Activated effector memory CD4-positive, alpha-beta T cell treated with anti-CD3 and anti-CD28 coated beads, Interleukin-2, amount 50 U/mL, for 16 hours (primary cell): ENCODE results near the gene HECTD1.
A peak's percentile ranks its signal among the peaks of the same experiment; 100 is the strongest.
"Not testable (repeated sequence)": the region's sequence is repeated elsewhere in the genome, so short reads cannot be mapped to it uniquely, and the experiment has no call there.

Experiments
- DNase-seq: peaks from one replicate; pipeline ENCODE4 v3.0.0-alpha.2; 2020

Gene HECTD1

DNA sequence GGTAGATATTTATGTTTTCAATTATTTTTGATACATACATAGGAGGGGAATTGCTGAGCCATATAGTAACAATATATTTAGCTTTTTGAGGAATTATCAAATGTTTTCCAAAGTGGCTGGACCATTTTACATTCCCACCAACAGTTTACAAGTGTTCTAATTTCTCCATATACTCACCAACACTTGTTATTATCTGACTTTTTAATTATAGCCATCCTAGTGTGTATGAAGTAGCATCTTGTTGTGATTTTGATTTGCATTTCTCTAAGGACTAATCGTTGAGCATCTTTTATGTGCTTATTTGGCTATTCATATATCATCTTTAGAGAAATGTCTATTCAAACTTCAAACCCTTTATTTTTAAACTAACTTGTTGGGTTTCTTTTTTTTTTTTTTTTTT is 17.2 kb upstream of the HECTD1 start:
- DNase-seq = no peak

- DNase-seq = no peak
Observed at GRCh38 chr14:31223331-31223730, 15.7 kb upstream of the HECTD1 start.

- DNase-seq = no peak
Observed at GRCh38 chr14:31222834-31223233, 15.2 kb upstream of the HECTD1 start.

GRCh38 chr14:31221266-31221665 is 13.7 kb upstream of the HECTD1 start:
- DNase-seq = no peak

- no peak for DNase-seq
Observed at GRCh38 chr14:31219169-31219568, 11.6 kb upstream of the HECTD1 start.

DNA sequence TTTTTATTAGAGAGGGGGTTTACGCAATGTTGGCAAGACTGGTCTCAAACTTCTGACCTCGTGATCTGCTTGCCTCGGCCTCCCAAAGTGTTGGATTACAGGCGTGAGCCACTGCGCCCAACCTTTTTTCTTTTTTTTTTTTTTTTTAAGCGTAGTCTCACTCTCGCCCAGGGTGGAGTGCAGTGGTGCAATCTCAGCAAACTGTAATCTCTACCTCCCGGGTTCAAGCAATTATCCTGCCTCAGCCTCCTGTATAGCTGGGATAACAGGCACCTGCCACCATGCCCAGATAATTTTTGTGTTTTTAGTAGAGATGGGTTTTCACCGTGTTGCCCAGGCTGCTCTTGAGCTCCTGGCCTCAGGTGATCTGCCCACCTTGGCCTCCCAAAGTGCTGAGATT is 8.8 kb upstream of the HECTD1 start:
- DNase-seq = no peak

DNA sequence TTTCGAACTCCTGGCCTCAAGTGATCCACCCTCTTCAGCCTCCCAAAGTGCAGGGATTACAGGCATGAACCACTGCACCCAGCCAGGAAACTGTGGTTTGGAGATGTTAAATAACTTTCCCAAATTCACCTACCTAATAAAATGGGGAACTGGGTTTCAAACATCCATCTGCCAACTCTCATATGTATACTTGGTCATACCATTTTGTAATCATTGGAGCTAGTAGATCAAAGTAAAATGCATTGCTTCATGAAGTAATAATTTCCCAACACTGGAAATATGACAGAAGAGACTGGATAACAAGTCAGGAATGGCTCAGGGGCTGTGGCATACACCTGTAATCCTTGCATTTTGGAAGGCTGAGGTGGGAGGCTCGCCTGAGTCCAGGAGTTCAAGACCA is 5.3 kb upstream of the HECTD1 start:
- no peak for DNase-seq

DNA sequence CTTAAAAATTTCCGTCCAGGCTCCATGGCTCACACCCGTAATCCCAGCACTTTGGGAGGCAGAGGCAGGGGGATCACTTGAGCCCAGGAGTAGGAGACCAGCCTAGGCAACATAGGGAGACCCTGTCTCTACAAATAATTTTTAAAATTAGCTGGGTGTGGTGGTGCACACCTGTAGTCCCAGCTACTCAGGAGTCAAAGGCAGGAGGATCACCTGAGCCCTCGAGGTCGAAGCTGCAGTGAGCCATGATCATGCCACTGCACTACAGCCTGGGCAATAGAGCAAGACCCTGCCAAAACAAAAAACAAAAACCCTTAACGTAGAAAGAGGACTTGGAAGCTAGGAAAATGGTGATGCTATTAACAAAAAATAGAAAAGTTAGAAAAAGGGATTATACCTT is 2.0 kb upstream of the HECTD1 start:
- DNase-seq = no peak

GRCh38 chr14:31208546-31209424 is 1.2 kb upstream of the HECTD1 start:
- no peak for DNase-seq

DNA sequence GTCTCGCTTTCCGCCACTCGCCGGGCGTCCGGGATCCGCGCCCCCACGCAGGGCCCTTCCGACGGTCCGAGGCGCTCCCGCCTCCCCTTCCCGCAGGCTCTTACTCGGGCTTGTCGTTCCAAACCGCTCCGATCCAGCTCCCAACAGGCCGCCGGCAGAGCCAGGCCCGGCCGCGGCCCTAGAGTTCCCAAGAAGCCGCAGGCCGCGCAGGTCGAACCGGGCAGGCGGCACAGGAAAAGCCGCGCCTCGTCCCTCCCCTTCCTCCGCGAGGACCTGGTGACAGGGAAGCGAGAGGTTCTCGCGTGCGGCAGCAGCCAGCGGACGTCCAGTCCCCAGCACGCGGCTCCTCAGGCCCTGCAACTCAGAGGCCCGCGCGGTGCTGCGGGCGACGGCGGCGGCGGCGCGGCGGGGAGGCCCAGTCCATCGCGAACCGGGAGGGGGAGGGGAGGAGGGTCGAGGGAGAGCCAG is 272 bp downstream of the HECTD1 start:
- DNase-seq = no peak

DNA sequence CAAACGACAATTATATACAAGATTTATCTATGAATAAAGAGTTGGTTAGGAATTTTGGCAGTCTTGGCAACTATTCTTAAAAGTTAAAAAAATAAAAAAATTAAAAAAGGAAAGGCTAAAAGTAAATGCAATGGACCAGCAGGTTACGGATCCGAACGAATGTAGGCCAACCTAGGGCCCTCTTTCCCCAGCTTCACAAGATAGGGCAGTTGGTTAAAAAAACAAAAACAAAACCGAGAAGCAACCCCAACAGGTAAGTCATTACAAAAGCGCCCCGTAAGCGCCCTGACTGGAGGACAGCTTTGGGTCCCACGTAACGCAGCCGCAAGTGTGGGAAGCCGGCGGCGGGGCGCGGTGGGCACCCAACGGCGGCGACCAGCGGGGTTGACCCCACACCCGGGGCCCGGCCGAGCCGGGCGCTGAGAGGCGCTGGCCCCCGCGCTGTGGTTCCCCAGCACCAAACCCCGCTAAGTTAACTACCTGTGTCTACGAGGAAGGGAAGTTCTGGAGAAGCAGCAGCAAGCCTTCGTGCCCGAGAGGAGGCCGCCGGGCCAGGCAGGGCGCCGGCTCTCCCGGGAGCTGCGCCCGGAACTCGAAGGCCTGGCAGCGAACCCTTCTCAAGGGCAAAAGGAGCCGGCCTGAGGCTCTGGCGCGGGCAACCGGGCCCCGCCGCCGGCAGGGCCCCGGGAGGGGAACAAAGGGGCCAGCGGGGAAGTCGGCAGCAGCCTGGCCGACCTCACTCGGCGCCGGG is 882 bp downstream of the HECTD1 start:
- peak; percentile 88 for DNase-seq

DNA sequence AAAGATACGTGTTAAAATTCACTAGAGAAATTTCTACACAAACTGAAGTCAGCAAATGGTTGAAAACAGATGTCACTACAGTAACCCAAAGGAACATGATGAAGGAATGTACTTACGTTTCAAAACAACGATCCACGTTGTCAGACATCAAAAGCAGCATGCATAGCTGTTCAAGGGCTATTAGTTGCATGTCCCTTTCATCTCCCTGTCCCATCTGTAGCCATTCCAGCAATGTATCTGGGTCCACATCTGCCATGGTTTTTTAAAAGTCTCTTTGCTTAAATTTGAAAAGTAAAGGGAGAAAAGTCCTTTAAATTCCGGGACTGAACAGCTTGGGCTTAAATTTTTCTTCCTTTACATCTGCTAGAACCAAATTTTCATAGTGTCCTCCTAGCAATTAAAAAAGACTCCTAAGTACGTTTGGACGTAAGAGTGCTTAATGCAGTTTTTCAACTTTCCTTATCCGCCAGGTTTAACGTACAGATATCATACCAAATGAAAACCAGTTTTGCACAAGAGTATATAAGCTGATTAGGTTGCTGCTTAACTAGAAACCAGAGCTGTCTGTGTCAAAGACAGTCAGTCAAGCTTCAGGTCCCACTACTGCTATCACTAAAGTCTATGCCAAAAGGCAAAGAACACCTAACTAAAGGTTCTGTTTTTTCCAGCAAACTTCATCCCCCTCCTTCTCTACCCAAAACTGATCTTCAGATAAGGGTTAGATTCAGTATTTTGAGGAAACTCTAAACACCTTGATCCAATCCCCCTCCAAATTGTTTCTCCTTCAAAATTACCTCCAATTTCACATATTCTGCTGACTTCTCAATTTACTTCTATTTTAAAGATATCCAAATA is 1.7 kb downstream of the HECTD1 start:
- DNase-seq = no peak

DNA sequence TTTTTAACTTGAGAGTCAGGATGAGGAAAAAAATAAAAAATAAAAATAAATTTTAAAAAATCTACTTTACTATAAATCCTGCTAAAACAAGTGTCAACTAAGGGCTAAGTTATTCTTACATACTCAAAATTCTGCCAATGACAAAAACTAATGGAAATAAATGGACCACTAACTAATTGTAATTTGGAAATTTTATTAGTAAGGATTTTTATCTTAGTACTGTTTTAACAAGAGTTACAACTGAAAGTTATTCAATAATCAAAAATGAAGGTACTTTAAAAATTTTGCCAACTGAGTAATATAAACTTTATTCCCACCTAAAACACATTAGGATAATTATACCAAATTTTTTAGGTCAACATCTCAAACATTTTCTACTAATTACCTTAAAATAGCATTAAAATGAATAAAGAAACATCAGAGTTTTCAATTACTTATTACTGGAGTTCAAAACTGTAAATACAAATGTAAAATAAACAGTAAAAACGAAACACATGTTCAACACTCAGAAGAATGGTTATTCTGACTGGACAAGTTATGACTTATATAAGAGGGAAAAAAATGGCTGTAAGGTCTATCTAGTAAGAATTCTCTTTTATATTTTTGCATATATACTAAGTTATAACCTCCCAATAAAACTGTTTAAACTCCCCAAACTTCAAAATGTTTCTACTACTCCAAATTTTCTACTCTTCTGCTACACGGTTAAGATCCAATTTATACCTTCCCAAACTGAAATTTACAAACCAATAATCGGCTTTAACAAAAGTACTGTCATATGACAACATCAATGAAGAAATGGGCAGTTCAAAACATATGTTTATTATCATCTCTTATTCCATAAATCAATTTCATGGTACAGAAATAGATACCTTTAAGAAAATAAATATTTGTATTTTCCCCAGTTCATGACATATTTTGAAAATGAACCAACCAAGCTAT is 2.7 kb downstream of the HECTD1 start:
- DNase-seq = no peak

DNA sequence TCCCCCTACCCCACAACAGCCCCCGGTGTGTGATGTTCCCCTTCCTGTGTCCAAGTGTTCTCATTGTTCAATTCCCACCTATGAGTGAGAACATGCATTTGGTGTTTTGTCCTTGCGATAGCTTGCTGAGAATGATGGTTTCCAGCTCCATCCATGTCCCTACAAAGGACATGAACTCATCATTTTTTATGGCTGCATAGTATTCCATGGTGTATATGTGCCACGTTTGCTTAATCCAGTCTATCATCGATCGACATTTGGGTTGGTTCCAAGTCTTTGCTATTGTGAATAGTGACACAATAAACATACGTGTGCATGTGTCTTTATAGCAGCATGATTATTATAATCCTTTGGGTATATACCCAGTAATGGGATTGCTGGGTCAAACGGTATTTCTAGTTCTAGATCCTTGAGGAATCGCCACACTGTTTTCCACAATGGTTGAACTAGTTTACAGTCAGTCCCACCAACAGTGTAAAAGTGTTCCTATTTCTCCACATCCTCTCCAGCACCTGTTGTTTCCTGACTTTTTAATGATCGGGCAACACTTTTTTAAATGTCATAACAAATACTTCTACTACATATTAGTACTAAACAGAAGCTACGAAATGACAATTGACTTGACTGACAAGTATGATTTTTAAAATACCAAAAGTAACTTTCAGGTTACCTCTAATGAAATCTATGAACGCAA is 3.5 kb downstream of the HECTD1 start:
- not testable (repeated sequence) for DNase-seq

DNA sequence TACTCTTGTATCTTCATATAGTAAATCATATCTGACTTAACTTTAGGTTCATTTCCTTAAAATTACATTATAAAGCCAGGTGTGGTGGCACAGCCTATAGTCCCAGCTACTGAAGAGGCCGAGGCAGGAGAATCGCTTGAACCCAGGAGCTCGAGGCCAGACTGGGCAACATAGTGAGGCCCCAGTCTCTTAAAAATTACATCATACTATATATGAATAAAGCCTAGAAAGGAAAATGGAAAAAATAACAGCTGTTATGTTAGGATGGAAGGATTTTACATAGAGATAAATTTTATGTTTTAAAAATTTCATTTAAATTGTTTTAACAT is 4.2 kb downstream of the HECTD1 start:
- no peak for DNase-seq

DNA sequence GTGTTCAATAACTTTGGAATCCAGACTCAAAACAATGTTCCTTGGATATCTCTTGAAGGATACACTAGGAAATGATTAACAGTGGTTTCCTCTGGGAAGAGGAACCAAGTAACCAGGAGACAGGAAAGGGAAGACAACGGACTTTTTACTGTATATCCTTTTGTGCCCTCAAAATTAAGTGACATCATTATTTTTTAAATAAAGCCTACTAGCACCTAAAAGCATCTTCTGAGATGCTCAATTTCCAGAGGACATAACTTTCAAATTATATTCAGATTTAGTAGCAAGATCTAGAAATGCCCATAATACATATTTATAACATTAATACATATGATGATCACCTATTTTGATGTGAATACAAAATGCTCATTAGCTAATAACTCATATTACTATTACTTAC is 6.5 kb downstream of the HECTD1 start:
- no peak for DNase-seq

GRCh38 chr14:31200702-31200990 is 6.9 kb downstream of the HECTD1 start:
- DNase-seq = no peak

DNA sequence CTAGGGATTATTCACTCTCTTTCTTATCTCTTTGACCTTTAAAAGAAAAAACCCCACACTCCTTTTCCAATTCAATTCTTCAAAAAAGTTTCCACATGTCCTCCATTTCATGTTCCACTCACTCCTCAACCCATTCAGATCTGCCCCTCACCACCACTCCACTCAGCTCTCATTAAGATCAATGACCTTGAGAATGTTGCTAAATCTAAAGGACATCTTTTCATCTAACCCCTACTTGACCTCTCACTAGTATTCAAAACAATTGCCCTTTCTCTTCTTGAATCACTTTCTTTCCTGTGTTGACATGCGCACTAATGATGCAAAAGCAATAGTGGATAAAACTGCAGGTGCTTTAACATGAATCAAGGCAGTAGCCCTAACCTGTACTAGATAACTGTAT is 9.9 kb downstream of the HECTD1 start:
- no peak for DNase-seq

DNA sequence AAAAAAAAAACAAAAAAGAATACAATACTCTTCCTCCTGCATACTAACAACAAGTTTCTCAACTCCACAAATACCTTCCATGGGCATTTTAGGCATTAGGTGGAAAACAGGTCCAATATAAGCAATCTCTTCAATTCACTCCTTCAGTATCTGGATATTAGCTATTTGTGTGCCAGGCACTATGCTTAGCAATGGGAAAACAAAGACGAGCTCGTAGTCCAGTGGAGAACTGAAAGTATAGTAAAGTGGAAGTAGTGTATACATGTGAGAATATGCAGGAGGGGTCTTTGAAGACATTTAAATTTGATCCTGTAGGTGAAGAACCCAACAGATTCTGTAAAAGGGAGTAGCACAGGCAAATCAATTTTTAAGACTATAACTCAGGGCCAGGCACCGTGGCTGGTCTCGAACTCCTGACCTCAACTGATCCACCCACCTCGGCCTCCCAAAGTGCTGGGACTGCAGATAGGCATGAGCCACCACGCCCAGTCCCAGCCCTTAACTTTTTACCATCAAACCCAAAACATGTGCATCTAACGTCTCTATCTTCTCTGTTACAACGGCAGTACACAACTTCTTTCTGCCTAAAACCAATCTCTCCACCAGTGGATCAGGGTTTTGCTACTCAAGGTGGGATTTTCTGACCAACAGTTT is 10.6 kb downstream of the HECTD1 start:
- DNase-seq = no peak

- DNase-seq = no peak
Observed at GRCh38 chr14:31194661-31195060, 12.9 kb downstream of the HECTD1 start.

DNA sequence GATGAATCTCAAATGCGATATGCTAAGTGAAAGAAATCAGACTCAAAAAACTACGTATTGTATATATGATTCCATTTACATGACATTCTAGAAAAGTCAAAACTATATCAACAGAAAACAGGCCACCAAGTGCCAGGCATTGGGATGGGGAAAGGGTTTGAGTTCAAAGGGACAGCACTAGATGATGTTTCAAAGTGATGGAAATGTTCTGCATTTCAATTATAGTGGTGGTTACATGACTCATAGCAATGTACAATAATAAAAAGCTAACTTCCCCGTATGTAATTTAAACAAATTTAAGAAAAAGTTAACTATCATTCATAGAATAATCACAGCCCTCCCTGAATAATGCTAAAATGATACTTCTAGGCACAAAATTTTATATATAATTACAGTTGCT is 13.5 kb downstream of the HECTD1 start:
- DNase-seq = no peak
